ENCODE data around the gene SVOPL.

- TF ChIP-seq YY1 (IDR thresholded peaks at IDR 0.05; ENCODE audit: insufficient read depth, insufficient read length) (no peak), ZNF274 (IDR thresholded peaks at IDR 0.05; ENCODE audit: low read depth, low read length) (no peak)
These were observed 368 bp upstream of the SVOPL start for GRCh38 chr7:138701537-138701923.

Data from NT2/D1 (cell line).